Left ventricle myocardium inferior (tissue), 1 donor: Measurements from ENCODE around the gene TJP1. TPM values are rescaled to one million over a fixed set of nuclear protein-coding genes. Genes with fewer than 3 reads are reported as not detected.

Source experiments
- DNase-seq: peaks from one replicate; pipeline ENCODE4 v3.0.0-alpha.2; 2020
- H3K27ac ChIP-seq: fragments of 200-600 bp; replicated peaks from 2 replicates; pipeline ENCODE4 v1.8.0; 2021
- H3K27me3 ChIP-seq: fragments of 200-600 bp; 2 replicates; pipeline ENCODE4 v1.8.0; 2021; ENCODE audit warnings: low read depth
- H3K36me3 ChIP-seq: fragments of 200-600 bp; 2 replicates; pipeline ENCODE4 v1.8.0; 2021
- H3K4me1 ChIP-seq: fragments of 200-600 bp; 2 replicates; pipeline ENCODE4 v1.8.0; 2021
- H3K4me3 ChIP-seq: fragments of 200-600 bp; 2 replicates; pipeline ENCODE4 v1.8.0; 2021; ENCODE audit warnings: mild to moderate bottlenecking, moderate library complexity
- H3K9me3 ChIP-seq: fragments of 200-600 bp; replicated peaks from 2 replicates; pipeline ENCODE4 v1.8.0; 2021
- CTCF ChIP-seq: fragments of 200-600 bp; IDR thresholded peaks from 2 replicates; pipeline ENCODE4 v1.8.0; 2021; ENCODE audit warnings: antibody characterized with exemption, mild to moderate bottlenecking, borderline replicate concordance
- intact Hi-C: fragments of 100-400 bp; cut with micrococcal nuclease; formaldehyde crosslinking; loops from one replicate; pipeline ENCODE4 v1.11.0; 2022
- total RNA-seq: library from RNA; stranded (reverse); fragmentation: NEBNext Ultra II Directional; extraction: Animal tissue kit (Norgen Biotek cat#: 25700); gene quantifications from one replicate; pipeline ENCODE4 v1.2.1, GENCODE V29; 2021
- donor health status: DM: no; HTN: yes; CAD: no; lungs with severe emphysema.

The TJP1 gene
- total RNA-seq, 1 donor from 2014 or later = 108 TPM

DNA sequence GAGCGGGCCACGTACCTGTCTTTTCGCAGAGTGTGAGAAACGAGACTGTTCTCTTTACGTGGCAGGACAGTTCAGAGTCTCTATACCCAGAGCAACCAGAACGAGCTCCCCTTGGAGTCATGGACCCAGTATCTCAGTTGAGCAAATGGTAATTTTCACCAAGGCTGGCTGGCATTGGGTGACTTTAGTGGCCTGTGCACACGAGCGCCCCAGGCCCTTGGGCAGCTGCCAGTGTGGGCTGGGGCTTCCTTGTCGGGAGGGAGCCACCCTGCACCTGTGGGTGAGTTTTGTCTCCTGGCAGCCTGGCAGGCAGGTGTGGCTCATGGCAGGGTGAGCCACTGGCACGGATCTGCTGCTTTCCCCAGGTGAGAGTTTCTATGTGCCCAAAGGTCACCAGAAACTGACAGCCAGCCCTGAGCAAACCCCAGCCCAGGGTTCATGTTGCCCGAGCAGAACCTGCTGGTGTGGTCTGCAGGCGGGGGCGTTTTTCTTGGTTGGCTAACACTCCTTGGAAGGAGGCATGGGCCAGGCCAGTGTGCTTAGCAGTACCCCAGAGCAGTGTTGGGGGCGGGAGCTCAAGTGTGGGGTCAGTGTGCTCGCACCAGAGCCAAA lies 135.0 kb downstream of the TJP1 start:
- no peak overlapping the region for H3K4me3 ChIP-seq
- H3K4me1 ChIP-seq = no peaks in the 10 kb centered on the region
- TF ChIP-seq CTCF = no peak
- no peak for DNase-seq
- H3K27me3 ChIP-seq = no peaks in the 10 kb centered on the region
- H3K36me3 ChIP-seq = no peaks in the 10 kb centered on the region
- no peak overlapping the region for H3K27ac ChIP-seq
- no peaks in the 10 kb centered on the region for H3K9me3 ChIP-seq
- intact Hi-C loops = no loop called here

GRCh38 chr15:29686445-29687203 lies 135.6 kb downstream of the TJP1 start:
- no peak for TF ChIP-seq CTCF
- Histone ChIP-seq H3K9me3 (no peaks in the 10 kb centered on the region), H3K27me3 (no peaks in the 10 kb centered on the region), H3K4me1 (no peaks in the 10 kb centered on the region), H3K36me3 (no peaks in the 10 kb centered on the region), H3K4me3 (no peak overlapping the region), H3K27ac (no peak overlapping the region)
- DNase-seq = no peak
- intact Hi-C loops = no loop called here

DNA sequence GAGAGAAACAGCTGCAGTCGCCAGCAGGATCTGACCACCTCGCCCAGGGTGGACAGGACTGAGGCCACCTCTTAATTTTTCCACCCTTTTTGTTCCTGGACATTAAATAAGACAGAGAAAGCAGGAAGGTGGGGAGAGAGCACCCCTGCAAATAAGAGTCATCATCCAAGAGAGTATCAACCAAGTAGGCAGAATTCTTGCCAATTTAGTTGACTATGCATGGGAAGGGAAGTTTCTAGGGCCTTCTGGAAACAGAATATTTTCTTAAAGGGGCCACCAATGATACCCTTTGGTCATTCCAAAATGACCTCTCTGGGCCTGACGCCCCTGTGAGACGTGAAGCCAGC lies 136.2 kb downstream of the TJP1 start:
- H3K27me3 ChIP-seq = no peaks in the 10 kb centered on the region
- no peak overlapping the region for H3K27ac ChIP-seq
- intact Hi-C loops = no loop called here
- no peaks in the 10 kb centered on the region for H3K36me3 ChIP-seq
- no peak for DNase-seq
- TF ChIP-seq CTCF = no peak
- H3K4me1 ChIP-seq = no peaks in the 10 kb centered on the region
- H3K9me3 ChIP-seq = no peaks in the 10 kb centered on the region
- no peak overlapping the region for H3K4me3 ChIP-seq

DNA sequence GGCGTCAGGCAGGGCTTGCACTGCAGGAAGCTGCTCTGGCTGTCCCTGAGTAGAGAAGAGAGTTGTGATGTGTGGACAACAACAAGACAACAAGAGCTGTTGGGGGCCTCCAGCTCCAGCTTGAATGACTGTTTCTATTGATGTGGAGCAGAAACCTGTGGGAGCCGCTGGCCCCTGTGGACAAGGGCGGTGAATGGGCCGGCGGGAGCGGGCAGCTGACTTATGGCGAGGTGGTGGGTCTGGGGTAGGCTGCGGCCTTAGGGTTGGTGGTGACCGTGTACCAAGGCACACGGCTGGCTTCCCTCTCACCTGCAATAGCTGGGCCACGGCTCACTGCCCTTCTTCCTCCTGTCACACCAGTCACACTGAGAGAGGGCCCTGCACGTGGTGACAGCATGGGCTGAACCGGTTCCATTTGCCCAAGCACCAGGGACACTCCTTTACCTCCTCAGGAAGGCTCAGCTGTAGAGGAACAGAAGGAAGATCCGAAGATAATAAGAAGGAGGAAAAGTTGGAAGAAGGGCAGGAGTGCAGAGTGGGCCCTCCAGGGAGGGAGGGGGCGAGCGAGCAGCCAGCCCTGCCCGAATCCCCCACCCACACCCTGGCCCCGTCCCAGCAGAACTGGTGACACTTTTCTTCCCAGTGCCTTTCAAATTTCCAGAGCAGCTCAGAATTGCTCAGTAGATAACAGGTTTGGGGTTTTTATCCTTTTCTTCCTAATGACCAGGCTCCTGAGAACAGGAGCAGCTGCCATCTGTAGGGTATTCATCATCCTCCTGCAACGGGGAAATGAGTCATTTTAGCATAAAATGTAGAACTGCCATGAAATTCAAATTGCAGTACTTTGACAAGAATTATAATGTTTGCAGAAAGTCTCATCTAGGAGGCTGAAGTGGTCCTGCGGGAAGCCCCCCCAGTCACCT lies 136.9 kb downstream of the TJP1 start:
- no peaks in the 10 kb centered on the region for H3K27me3 ChIP-seq
- intact Hi-C loops = no loop called here
- no peak for TF ChIP-seq CTCF

DNA sequence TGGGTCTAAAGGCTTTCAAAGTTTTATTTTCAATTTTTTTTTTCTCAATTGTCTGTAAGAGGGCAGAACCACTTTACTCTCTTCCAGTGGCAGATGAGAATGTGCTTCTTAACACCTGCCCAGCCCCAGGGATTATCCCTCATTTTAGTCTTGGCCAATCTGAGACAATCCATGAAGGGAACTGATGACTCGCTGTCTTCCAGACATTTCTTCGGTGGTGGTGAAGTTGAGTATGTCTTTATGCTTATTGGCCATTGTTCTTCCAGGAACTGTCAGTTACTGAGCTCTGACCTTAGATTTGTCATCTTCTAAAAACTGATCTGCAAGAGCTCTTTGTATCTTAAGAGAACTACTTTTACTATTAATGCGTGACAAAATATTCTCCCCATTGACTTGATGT lies 139.5 kb downstream of the TJP1 start:
- H3K27me3 ChIP-seq = no peaks in the 10 kb centered on the region
- no peak for DNase-seq
- H3K36me3 ChIP-seq = no peaks in the 10 kb centered on the region
- no peaks in the 10 kb centered on the region for H3K9me3 ChIP-seq
- TF ChIP-seq CTCF = no peak
- H3K27ac ChIP-seq = no peak overlapping the region
- intact Hi-C loops = no loop called here
- no peaks in the 10 kb centered on the region for H3K4me1 ChIP-seq
- H3K4me3 ChIP-seq = no peak overlapping the region

More for the DNA sequence above, 136.9 kb downstream of the TJP1 start:
- Histone ChIP-seq H3K27ac (no peak overlapping the region), H3K36me3 (no peaks in the 10 kb centered on the region), H3K4me1 (no peaks in the 10 kb centered on the region), H3K4me3 (no peak overlapping the region), H3K9me3 (no peaks in the 10 kb centered on the region)
- DNase-seq = no peak
